Bone marrow (tissue), 2 donors: ENCODE data around the gene SIPA1L3.
"Not testable (repeated sequence)": the region's sequence is repeated elsewhere in the genome, so short reads cannot be mapped to it uniquely, and the experiment has no call there.

Experiments
- DNase-seq, 2 donors: peaks; one replicate each; lab custom pipeline; 2025; lab: John Stamatoyannopoulos, UW

Gene SIPA1L3

GRCh38 chr19:38044267-38045111, 137.5 kb downstream of the SIPA1L3 start:
- DNase-seq: peak in 1 of 2 donors; percentile 23

- no peak for DNase-seq
Measured at GRCh38 chr19:38045554-38046253, 138.7 kb downstream of the SIPA1L3 start.

- no peak for DNase-seq
Measured at GRCh38 chr19:38046254-38047048, 139.4 kb downstream of the SIPA1L3 start.

GRCh38 chr19:38047049-38047438, 140.0 kb downstream of the SIPA1L3 start:
- DNase-seq: no peak

GRCh38 chr19:38047641-38048040, 140.6 kb downstream of the SIPA1L3 start:
- no peak for DNase-seq

- DNase-seq: peak; percentile 16 to 94
Measured at GRCh38 chr19:38049105-38049649, 142.2 kb downstream of the SIPA1L3 start.

GRCh38 chr19:38055010-38055409, 148.0 kb downstream of the SIPA1L3 start:
- DNase-seq: no peak

GRCh38 chr19:38055655-38056521, 148.9 kb downstream of the SIPA1L3 start:
- no peak for DNase-seq

- DNase-seq: no peak
Measured at GRCh38 chr19:38056646-38057045, 149.6 kb downstream of the SIPA1L3 start.

GRCh38 chr19:38057959-38058690, 151.1 kb downstream of the SIPA1L3 start:
- no peak for DNase-seq

GRCh38 chr19:38059897-38060296, 152.9 kb downstream of the SIPA1L3 start:
- peak in 1 of 2 donors; percentile 38 for DNase-seq

GRCh38 chr19:38060331-38060730, 153.3 kb downstream of the SIPA1L3 start:
- no peak for DNase-seq

- no peak for DNase-seq
Measured at GRCh38 chr19:38061294-38061693, 154.3 kb downstream of the SIPA1L3 start.

- no peak for DNase-seq
Measured at GRCh38 chr19:38062959-38063761, 156.2 kb downstream of the SIPA1L3 start.

GRCh38 chr19:38063928-38064327, 156.9 kb downstream of the SIPA1L3 start:
- no peak for DNase-seq

- DNase-seq: no peak
Measured at GRCh38 chr19:38064661-38065425, 157.8 kb downstream of the SIPA1L3 start.

- DNase-seq: not testable (repeated sequence)
Measured at GRCh38 chr19:38065775-38066174, 158.8 kb downstream of the SIPA1L3 start.

GRCh38 chr19:38068826-38069225, 161.8 kb downstream of the SIPA1L3 start:
- DNase-seq: no peak

- DNase-seq: no peak
Measured at GRCh38 chr19:38070573-38070972, 163.6 kb downstream of the SIPA1L3 start.
